Lower leg skin (tissue), 4 donors: ENCODE measurements around the gene MAP1LC3C. TPM values are rescaled to one million over a fixed set of nuclear protein-coding genes. Genes with fewer than 3 reads are reported as not detected.

ENCODE experiments used
- DNase-seq, 2 donors: peaks; one replicate each; pipeline ENCODE4 v3.0.0-alpha.2; 2019; ENCODE audit warnings: low spot score in 2 of 2
- H3K4me3 ChIP-seq: fragments of 200-600 bp; sonication (generic); 2 replicates; pipeline ENCODE4 v1.5.1; 2017; ENCODE audit warnings: mild to moderate bottlenecking, low read depth; ENCODE audit not compliant: poor library complexity, severe bottlenecking
- POLR2A ChIP-seq, 2 donors: fragments of 450-650 bp; IDR thresholded peaks; one replicate each; pipeline ENCODE4 v1.6.1; 2016 to 2017; ENCODE audit warnings: antibody characterized with exemption in 2 of 2, mild to moderate bottlenecking in 1 of 2, moderate library complexity in 1 of 2
- WGBS, 2 donors: methylation state at CpG; one replicate each; pipeline ENCODE4 v1.1.5; 2018; 5-methylcytosine and 5-hydroxymethylcytosine counted together
- intact Hi-C: fragments of 100-400 bp; cut with DNase I; formaldehyde crosslinking; loops from one replicate; pipeline ENCODE4 v1.15.0; 2023; ENCODE audit warnings: low total_unique reads
- total RNA-seq, 4 donors: library from RNA; depleted of rRNA; stranded (reverse); fragments of >200 nt; gene quantifications; one replicate each; pipeline ENCODE4 v1.1.0, GENCODE V29; 2016
- TF ChIP-seq, protein P1 (sequence below), 3 donors: fragments of 450-650 bp; IDR thresholded peaks; one replicate each; pipeline ENCODE4 v1.5.1; 2016; ENCODE audit warnings: antibody characterized with exemption in 3 of 3, mild to moderate bottlenecking in 3 of 3, moderate library complexity in 2 of 3

Gene MAP1LC3C
- total RNA-seq, 4 donors from 2014 or later: 2.7 to 7.4 (median 5.0) TPM

- no peak within 1 kb of the TSS for H3K4me3 ChIP-seq
- WGBS, 2 donors: 90 to 91% methylated on average over 27 to 33 of the region's 33 CpGs
- TF ChIP-seq, protein P1, sequence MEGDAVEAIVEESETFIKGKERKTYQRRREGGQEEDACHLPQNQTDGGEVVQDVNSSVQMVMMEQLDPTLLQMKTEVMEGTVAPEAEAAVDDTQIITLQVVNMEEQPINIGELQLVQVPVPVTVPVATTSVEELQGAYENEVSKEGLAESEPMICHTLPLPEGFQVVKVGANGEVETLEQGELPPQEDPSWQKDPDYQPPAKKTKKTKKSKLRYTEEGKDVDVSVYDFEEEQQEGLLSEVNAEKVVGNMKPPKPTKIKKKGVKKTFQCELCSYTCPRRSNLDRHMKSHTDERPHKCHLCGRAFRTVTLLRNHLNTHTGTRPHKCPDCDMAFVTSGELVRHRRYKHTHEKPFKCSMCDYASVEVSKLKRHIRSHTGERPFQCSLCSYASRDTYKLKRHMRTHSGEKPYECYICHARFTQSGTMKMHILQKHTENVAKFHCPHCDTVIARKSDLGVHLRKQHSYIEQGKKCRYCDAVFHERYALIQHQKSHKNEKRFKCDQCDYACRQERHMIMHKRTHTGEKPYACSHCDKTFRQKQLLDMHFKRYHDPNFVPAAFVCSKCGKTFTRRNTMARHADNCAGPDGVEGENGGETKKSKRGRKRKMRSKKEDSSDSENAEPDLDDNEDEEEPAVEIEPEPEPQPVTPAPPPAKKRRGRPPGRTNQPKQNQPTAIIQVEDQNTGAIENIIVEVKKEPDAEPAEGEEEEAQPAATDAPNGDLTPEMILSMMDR (IDR thresholded peaks at IDR 0.05): no peak
- no peak for TF ChIP-seq POLR2A (IDR thresholded peaks at IDR 0.05)
- no peak for DNase-seq
- intact Hi-C loops: no loop called here
Measured at GRCh38 chr1:241957692-241958494, 41.0 kb downstream of the MAP1LC3C start, which contains the start of gene BECN2. Gene BECN2 (plus strand): TSS chr1:241957767. CDS start chr1:241957767, 0 bp downstream.

GRCh38 chr1:241950390-241950789 lies 48.5 kb downstream of the MAP1LC3C start:
- no peak overlapping the region for H3K4me3 ChIP-seq
- 13 to 20% methylated on average over 5 of the region's 5 CpGs for WGBS, 2 donors
- TF ChIP-seq POLR2A (IDR thresholded peaks at IDR 0.05): no peak
- TF ChIP-seq, protein P1 (IDR thresholded peaks at IDR 0.05): no peak
- DNase-seq: no peak
- intact Hi-C loops: no loop called here

- H3K4me3 ChIP-seq: no peak overlapping the region
- no peak for TF ChIP-seq POLR2A (IDR thresholded peaks at IDR 0.05)
- TF ChIP-seq, protein P1 (IDR thresholded peaks at IDR 0.05): no peak
- WGBS, 2 donors: 62 to 63% methylated on average over 6 of the region's 6 CpGs
- intact Hi-C loops: no loop called here
- DNase-seq: no peak
Measured at GRCh38 chr1:241947354-241947753, 51.5 kb downstream of the MAP1LC3C start.

Other genes starting within 250 kb of the MAP1LC3C start
- gene EXO1, start 150.9 kb downstream of the MAP1LC3C start, total RNA-seq: 1 to 10 TPM in 1 of 4 donors, under 1 TPM in 1, not detected in 2; 0.52 to 1.2 TPM
- not detected for gene BECN2, start 41.3 kb downstream of the MAP1LC3C start, total RNA-seq